Astrocyte of the spinal cord (primary cell): ENCODE data around the gene C1orf116.

ENCODE experiments used
- DNase-seq: peaks from one replicate; pipeline ENCODE4 v3.0.0; 2011; ENCODE audit warnings: low read depth, low spot score
- H3K4me3 ChIP-seq: 2 replicates; pipeline ENCODE4 v1.5.1; 2011; ENCODE audit warnings: low read depth, mild to moderate bottlenecking, low read length, moderate library complexity
- CTCF ChIP-seq: IDR thresholded peaks from 2 replicates; pipeline ENCODE4 v1.5.1; 2012; ENCODE audit warnings: low read depth, mild to moderate bottlenecking, low read length, inconsistent platforms
- in situ Hi-C: cut with HindIII; loops from 2 replicates; pipeline ENCODE4 v1.10.0; 2017; ENCODE audit warnings: low sequenced_read_pairs

Gene C1orf116

GRCh38 chr1:207055386-207056001 lies 22.9 kb upstream of the C1orf116 start:
- no peak for DNase-seq
- TF ChIP-seq CTCF: no peak
- in situ Hi-C loops: no loop called here
- no peak overlapping the region for H3K4me3 ChIP-seq

GRCh38 chr1:207054491-207054890 lies 21.9 kb upstream of the C1orf116 start:
- in situ Hi-C loops: no loop called here
- H3K4me3 ChIP-seq: no peak overlapping the region
- DNase-seq: no peak
- TF ChIP-seq CTCF: no peak

- TF ChIP-seq CTCF: no peak
- DNase-seq: peak; percentile 94
- peak within 1 kb of the TSS; percentile 68 for H3K4me3 ChIP-seq
- in situ Hi-C loops: no loop called here
These were observed 20.6 kb upstream of the C1orf116 start, which contains the start of gene PFKFB2 for GRCh38 chr1:207052911-207053769. TSS of gene PFKFB2 (plus strand) at chr1:207053275. CDS start at chr1:207054718, 1,443 bp downstream.

GRCh38 chr1:207051191-207051943 lies 18.8 kb upstream of the C1orf116 start, which contains the start of gene YOD1:
TSS of gene YOD1 (minus strand) at chr1:207051208. CDS start at chr1:207051030, 178 bp downstream.
- H3K4me3 ChIP-seq: peak within 1 kb of the TSS; percentile 85
- in situ Hi-C loops: no loop called here
- no peak for TF ChIP-seq CTCF
- DNase-seq: no peak

GRCh38 chr1:207050480-207051190 lies 18.1 kb upstream of the C1orf116 start:
- in situ Hi-C loops: no loop called here
- H3K4me3 ChIP-seq: peak overlapping the region; percentile 85
- TF ChIP-seq CTCF: no peak
- peak; percentile 93 for DNase-seq

- peak; percentile 87 for TF ChIP-seq CTCF
- peak overlapping the region; percentile 85 for H3K4me3 ChIP-seq
- in situ Hi-C loops: no loop called here
- peak; percentile 60 for DNase-seq
These were observed 17.4 kb upstream of the C1orf116 start for GRCh38 chr1:207049974-207050391.
